Skeletal muscle tissue (tissue), 4 donors: Measurements from ENCODE around the gene MSX2. TPM values are rescaled to one million over a fixed set of nuclear protein-coding genes. Genes with fewer than 3 reads are reported as not detected.
"Not testable (repeated sequence)": the region's sequence is repeated elsewhere in the genome, so short reads cannot be mapped to it uniquely, and the experiment has no call there.

Source experiments
- H3K27ac ChIP-seq: one replicate; pipeline ENCODE4 v1.7.0; 2013; ENCODE audit warnings: mild to moderate bottlenecking, low read depth, low read length, inconsistent platforms
- H3K27me3 ChIP-seq, 3 donors: one replicate each; pipeline ENCODE4 v1.7.0; 2013; ENCODE audit warnings: low read length in 3 of 3; ENCODE audit not compliant: control insufficient read depth in 3 of 3, insufficient read depth in 3 of 3
- H3K36me3 ChIP-seq, 3 donors: one replicate each; pipeline ENCODE4 v1.7.0; 2013; ENCODE audit warnings: low read length in 3 of 3; ENCODE audit not compliant: control insufficient read depth in 3 of 3, insufficient read depth in 3 of 3
- H3K4me1 ChIP-seq, 3 donors: one replicate each; pipeline ENCODE4 v1.7.0; 2013; ENCODE audit warnings: low read length in 3 of 3, mild to moderate bottlenecking in 3 of 3; ENCODE audit not compliant: control insufficient read depth in 3 of 3, insufficient read depth in 3 of 3
- H3K4me3 ChIP-seq, 3 donors: one replicate each; pipeline ENCODE4 v1.7.0; 2013; ENCODE audit warnings: low read length in 3 of 3
- H3K9ac ChIP-seq, 3 donors: one replicate each; pipeline ENCODE4 v1.7.0; 2013; ENCODE audit warnings: low read length in 3 of 3, mild to moderate bottlenecking in 3 of 3, moderate library complexity in 2 of 3, low read depth in 1 of 3
- H3K9me3 ChIP-seq, 3 donors: one replicate each; pipeline ENCODE4 v1.7.0; 2013; ENCODE audit warnings: low read length in 3 of 3; ENCODE audit not compliant: control insufficient read depth in 3 of 3
- total RNA-seq: library from RNA; depleted of rRNA; stranded (reverse); fragments of >200 nt; gene quantifications from one replicate; pipeline ENCODE4 v1.2.3, GENCODE V29; 2014
- donor health status: Osteomylitis.

Gene MSX2
- total RNA-seq, 1 donor from 2014 or later: not detected

- no peak overlapping the region for H3K4me3 ChIP-seq
- no peak overlapping the region for H3K9ac ChIP-seq
- H3K27ac ChIP-seq: no peak overlapping the region
- H3K27me3 ChIP-seq: peaks cover 31 to 44% (median 40%) of the 10 kb centered on the region in 3 donors
- peaks cover 0 to 2% (median 0%) of the 10 kb centered on the region in 3 donors for H3K9me3 ChIP-seq
- H3K36me3 ChIP-seq: no peaks in the 10 kb centered on the region
- H3K4me1 ChIP-seq: peaks cover 0 to 2% (median 0%) of the 10 kb centered on the region in 3 donors
These were observed 21.3 kb downstream of the MSX2 start for GRCh38 chr5:174745590-174746103.

DNA sequence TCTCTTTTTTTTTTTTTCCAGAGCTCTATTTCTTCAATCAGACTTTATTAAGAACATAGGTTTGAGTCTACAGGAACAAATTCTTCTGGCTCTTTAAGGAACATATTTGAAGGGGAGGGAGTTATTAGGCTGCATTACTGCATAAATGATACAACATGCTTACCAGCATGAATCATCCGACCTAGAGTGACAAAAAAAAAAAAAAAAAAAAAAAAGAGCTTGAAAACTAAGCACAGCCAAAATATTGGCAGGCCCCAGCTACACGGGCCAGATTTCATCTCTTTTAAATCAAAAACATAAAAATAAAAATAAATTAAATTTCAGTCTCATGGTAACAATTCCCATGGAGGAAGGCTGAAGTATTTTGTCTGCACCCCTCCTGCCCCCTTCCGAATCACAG lies 26.3 kb downstream of the MSX2 start:
- no peaks in the 10 kb centered on the region for H3K36me3 ChIP-seq
- H3K27ac ChIP-seq: no peak overlapping the region
- no peak overlapping the region for H3K9ac ChIP-seq
- no peaks in the 10 kb centered on the region for H3K4me1 ChIP-seq
- peaks cover 37 to 55% (median 49%) of the 10 kb centered on the region in 3 donors for H3K27me3 ChIP-seq
- H3K4me3 ChIP-seq: no peak overlapping the region
- peaks cover 0 to 2% (median 0%) of the 10 kb centered on the region in 3 donors for H3K9me3 ChIP-seq

DNA sequence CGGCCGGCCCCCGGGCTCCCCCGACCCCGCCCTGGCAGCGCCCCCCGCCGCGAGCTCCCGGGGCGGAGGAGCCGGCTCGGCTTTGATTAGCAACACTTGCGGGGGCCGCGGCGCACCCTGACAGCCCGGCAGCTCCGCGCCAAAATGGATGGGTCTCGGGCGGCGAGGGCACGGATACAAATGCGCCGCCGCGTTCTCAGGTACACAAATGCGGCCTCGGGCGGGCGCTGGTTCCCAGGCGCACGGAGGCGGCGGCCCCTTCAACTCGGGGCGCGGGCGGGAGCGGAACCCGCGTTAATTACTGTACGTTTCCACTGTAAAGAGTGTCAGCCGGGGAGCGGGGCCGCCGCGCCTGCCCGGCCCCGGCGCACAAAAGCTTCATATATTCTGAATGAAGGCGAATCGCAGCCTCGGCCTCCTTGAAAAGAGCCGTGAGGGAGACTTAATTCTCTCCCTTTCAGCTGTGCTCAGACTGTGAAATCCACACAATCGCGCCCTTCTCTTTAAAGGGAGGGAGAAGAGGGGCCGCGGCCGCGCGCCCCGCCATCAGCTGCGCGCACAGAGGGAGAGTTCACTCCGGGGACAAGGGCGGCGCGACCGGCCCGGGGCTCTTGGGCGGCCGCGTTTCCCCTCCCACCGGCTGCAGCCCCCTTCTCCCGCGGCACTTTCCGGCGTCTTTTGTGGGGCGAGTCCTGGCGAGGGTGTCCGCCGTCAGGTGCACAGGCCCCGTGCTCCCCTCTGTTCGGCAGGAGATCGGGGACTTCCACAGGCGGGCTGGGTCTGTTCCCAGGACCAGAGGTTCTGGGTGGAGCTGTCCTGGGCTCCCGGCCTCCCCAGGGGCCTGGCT lies 27.0 kb downstream of the MSX2 start:
- peaks cover 35 to 53% (median 46%) of the 10 kb centered on the region in 3 donors for H3K27me3 ChIP-seq
- peaks cover 0 to 2% (median 0%) of the 10 kb centered on the region in 3 donors for H3K9me3 ChIP-seq
- H3K4me1 ChIP-seq: no peaks in the 10 kb centered on the region
- peak overlapping the region; percentile 20 to 45 (median 45) for H3K4me3 ChIP-seq
- no peak overlapping the region for H3K27ac ChIP-seq
- H3K36me3 ChIP-seq: no peaks in the 10 kb centered on the region
- peak overlapping the region in 1 of 3 donors; percentile 60 for H3K9ac ChIP-seq

- Histone ChIP-seq H3K9ac (no peak overlapping the region), H3K27ac (no peak overlapping the region), H3K4me3 (no peak overlapping the region), H3K4me1 (no peaks in the 10 kb centered on the region), H3K9me3 (peaks cover 0 to 2% (median 0%) of the 10 kb centered on the region in 3 donors), H3K27me3 (peaks cover 35 to 46% (median 42%) of the 10 kb centered on the region in 3 donors), H3K36me3 (no peaks in the 10 kb centered on the region)
These were observed 27.7 kb downstream of the MSX2 start for GRCh38 chr5:174752121-174752520.

DNA sequence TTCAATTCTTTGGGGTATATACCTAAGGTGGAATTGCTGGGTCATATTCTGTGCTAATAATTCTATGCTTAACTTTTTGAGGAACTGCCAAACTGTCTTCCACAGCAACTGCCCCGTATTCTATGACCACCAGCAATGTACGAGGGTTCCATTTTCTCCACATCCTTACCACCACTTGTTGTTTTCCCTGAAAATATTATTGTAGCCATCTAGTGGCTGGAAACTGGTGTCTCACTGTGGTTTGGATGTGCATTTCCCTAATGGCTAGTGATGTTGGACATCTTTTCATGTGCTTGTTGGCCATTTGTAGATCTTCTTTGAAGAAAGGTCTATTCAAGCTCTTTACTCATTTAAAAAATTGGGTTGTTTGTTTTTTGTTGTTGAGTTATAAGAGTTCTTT lies 30.7 kb downstream of the MSX2 start:
- Histone ChIP-seq H3K36me3 (no peaks in the 10 kb centered on the region), H3K9ac (no peak overlapping the region), H3K4me1 (no peaks in the 10 kb centered on the region), H3K27me3 (peaks cover 20 to 25% (median 21%) of the 10 kb centered on the region in 3 donors), H3K4me3 (no peak overlapping the region), H3K9me3 (no peaks in the 10 kb centered on the region), H3K27ac (no peak overlapping the region)

GRCh38 chr5:174759091-174759490 lies 34.7 kb downstream of the MSX2 start:
- Histone ChIP-seq H3K27ac (no peak overlapping the region), H3K9ac (no peak overlapping the region), H3K27me3 (peaks cover 0 to 3% (median 3%) of the 10 kb centered on the region in 3 donors), H3K9me3 (no peaks in the 10 kb centered on the region), H3K36me3 (no peaks in the 10 kb centered on the region), H3K4me3 (no peak overlapping the region), H3K4me1 (no peaks in the 10 kb centered on the region)

DNA sequence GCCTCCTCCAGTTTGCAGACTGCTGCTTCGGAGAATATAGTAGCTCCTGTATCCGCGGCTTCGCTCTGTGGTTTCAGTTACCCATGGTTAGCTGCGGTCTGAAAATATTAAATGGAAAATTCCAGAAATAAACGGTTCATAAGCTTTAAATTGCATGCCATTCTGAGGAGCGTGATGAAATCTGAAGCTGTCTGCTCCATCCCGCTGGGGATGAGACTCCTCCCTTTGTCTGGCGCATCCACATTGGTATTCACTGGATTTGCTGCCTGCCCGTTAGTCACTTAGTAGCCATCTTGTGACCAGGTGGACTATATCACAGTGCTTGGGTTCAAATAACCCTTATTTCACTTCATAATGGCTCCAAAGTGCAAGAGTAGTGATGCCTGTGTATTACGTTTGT lies 36.3 kb downstream of the MSX2 start:
- Histone ChIP-seq H3K27ac (no peak overlapping the region), H3K4me1 (no peaks in the 10 kb centered on the region), H3K36me3 (no peaks in the 10 kb centered on the region)

DNA sequence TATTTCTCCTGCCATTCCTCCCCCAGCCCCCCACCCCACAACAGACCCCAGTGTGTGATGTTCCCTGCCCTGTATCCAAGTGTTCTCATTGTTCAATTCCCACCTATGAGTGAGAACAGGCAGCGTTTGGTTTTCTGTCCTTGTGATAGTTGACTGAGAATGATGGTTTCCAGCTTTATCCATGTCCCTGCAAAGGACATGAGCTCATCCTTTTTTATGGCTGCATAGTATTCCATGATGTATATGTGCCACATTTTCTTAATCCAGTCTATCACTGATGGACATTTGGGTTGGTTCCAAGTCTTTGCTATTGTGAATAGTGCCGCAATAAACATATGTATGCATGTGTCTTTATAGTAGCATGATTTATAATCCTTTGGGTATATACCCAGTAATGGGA lies 37.0 kb downstream of the MSX2 start:
- H3K27ac ChIP-seq, H3K9me3 ChIP-seq, H3K9ac ChIP-seq, H3K27me3 ChIP-seq, H3K4me1 ChIP-seq, H3K4me3 ChIP-seq, H3K36me3 ChIP-seq: not testable (repeated sequence)

More for the DNA sequence above, 36.3 kb downstream of the MSX2 start:
- Histone ChIP-seq H3K4me3 (no peak overlapping the region), H3K9ac (no peak overlapping the region), H3K9me3 (no peaks in the 10 kb centered on the region), H3K27me3 (peaks cover 0 to 5% (median 3%) of the 10 kb centered on the region in 3 donors)

GRCh38 chr5:174764309-174764708 lies 39.9 kb downstream of the MSX2 start:
- no peak overlapping the region for H3K4me3 ChIP-seq
- no peaks in the 10 kb centered on the region for H3K36me3 ChIP-seq
- H3K4me1 ChIP-seq: no peaks in the 10 kb centered on the region
- H3K9ac ChIP-seq: no peak overlapping the region
- H3K9me3 ChIP-seq: no peaks in the 10 kb centered on the region
- no peak overlapping the region for H3K27ac ChIP-seq
- H3K27me3 ChIP-seq: peaks cover 0 to 5% (median 3%) of the 10 kb centered on the region in 3 donors

DNA sequence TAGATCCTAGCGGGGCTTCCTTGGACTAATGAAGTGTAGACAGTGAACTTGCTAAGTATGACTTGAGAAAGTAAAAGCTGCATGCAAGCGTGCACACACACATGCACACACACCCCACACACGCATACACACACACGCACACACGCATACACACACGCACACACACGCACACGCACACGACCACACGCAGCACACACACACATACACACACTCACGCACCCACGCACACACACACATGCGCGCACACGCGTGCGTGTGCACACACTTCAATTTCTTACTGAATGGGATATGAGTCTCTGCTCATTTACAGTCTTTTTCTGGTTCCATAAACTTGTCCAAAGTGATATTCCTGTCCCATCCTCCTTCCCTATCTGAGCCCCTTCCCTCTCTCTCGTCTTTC lies 41.2 kb downstream of the MSX2 start:
- Histone ChIP-seq H3K27me3 (peaks cover 0 to 5% (median 2%) of the 10 kb centered on the region in 3 donors), H3K36me3 (no peaks in the 10 kb centered on the region), H3K4me3 (no peak overlapping the region), H3K9ac (no peak overlapping the region), H3K9me3 (no peaks in the 10 kb centered on the region), H3K27ac (no peak overlapping the region), H3K4me1 (no peaks in the 10 kb centered on the region)
